ENCODE data around the gene LUM.
"Not testable (repeated sequence)": the region's sequence is repeated elsewhere in the genome, so short reads cannot be mapped to it uniquely, and the experiment has no call there.

Gene LUM

DNA sequence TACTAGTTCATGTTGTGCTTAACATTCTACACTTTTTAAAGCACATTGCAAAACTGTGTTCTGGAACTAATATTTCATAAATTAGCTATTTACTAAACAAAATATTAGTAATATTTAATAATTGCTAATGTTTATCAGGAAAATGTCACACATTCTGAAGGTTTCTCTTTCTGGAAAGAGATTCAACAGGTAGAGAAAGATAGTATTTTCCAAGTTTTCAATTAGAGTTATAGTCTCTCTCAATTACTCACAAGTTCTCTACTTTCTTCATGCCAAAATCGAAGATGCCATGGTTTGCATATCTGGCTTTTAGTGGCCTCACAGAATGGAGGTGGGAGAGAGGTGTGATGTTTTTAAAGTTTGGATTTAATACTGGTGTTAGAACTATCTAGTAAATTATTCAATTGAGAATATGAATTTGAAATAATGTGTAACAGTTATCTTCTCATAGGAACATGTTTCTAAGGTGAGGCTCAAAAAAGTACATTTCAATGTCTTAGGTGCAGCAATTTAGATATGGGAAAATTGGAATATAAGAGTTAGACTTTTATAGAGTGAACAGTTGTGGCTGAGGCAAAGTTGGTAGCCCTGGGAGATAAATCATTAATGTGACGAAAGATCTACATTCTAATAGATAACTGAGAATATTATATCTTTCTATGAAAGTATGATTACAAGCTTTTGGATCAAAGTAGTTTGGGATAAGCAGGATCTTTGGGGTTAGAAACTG lies 1.5 kb downstream of the LUM start:
- no peak for DNase-seq (ENCODE audit: low read depth in 1 of 2, low spot score in 1 of 2)

DNA sequence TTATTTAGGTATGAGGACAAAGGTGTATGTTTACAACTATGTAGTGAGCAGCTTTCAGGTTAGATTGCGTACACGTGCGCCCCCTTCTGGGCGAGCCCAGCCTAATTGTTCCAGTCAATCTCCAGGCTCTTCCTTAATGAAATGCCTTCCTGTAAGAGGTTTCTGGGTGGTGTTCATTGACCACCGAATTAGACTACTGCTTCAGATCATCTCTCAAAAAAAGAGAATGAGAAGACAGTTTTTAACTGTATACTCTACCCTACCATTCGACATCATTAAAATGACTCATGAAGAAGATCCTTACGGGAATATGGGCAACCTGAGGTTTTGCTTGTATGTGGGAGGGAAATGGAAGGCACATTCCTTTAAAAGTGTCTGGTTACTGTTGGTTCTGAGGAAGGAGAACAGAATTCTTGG lies 2.1 kb downstream of the LUM start:
- DNase-seq (ENCODE audit: low read depth in 1 of 2, low spot score in 1 of 2) = no peak

DNA sequence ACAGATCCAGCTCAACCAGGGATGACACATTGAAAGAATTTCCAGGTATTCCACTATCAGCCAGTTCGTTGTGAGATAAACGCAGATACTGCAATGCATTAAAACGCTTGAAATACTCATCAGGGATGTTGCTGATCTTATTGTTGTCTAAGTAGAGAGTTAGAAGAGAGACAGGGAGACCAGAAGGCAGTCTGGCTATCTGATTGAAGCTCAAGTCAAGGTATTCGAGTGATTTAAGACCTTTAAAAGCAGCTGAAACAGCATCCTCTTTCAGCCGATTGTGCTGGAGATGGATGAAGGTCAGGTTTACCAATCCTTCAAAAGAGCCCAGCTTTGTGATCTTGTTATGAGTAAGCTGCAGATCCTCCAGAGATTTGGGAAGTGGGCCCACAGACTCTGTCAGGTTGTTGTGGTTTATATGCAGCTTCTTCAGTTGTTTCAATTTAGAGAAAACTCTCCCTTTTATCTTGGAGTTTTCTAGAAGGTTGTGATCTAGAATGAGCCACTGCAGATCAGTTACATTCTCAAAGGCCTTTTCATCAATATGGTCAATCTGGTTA lies 3.0 kb downstream of the LUM start:
- DNase-seq (ENCODE audit: low read depth in 1 of 2, low spot score in 1 of 2) = no peak

DNA sequence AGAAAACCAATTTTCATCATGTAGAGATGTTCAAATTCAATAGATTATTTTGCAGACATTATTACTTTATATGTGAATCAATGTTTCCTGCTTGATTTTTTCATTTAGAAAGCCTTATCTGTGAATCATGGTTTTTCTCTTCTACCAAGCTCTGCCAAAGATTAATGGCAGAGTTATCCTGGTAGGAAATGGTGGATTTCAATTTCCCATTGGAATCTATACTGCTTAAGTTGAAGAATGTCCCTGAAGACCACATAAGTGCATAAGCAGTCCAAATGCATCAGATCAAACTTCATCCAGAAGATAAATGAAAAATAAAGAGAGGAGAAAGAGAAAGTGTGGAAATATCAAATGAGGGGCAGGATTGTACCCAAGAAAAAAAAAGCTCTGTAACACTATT lies 5.0 kb downstream of the LUM start:
- no peak for DNase-seq (ENCODE audit: low read depth in 1 of 2, low spot score in 1 of 2)

DNA sequence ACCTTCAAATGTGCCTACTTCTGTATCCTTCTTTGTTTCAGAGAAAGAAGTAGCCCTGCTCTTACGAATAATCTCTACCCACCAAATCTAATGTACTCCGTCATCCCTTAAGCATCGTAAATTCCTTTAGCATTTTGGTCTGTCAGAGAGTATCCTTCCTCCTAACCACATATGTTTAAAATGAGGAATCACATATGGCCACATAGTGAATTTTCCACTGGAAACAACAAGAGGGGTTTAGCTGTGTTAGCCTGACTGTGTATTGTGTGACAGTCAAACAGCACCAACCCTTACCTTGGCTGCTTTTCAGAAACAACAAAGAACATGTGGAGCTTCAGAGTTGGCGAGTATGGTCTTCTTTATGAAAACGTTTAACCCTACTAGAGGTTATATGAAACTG lies 5.5 kb downstream of the LUM start:
- DNase-seq (ENCODE audit: low read depth in 1 of 2, low spot score in 1 of 2) = no peak

DNA sequence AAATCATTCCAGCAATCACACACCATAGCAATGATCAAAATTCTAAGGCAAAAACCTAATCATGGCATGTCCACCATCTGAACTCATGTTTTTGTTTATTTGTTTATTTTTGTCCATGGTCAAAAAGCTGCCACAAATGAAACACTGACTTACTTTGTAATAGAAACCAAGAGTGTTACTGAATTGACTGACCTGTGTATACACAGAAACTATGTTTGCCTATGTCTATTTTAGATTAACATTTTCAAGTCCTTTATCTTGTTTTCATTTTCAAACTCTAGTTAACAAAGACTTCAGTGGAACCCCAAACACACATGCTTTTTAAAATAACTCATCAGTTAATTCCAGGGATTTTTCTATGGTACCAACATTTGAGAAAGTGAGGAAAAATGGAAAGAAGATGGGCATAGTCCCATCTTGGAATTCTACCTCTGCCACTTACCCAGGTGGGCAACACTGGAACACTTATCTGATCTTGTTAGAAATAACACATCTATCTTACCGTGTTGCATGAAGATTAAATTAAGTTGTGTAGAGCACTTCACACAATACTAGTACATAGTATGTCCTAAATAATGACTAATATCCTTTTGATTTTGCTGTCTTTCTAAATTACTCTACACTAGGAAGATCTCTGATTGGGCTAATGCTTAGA lies 6.4 kb downstream of the LUM start:
- no peak for DNase-seq (ENCODE audit: low read depth in 1 of 2, low spot score in 1 of 2)

DNA sequence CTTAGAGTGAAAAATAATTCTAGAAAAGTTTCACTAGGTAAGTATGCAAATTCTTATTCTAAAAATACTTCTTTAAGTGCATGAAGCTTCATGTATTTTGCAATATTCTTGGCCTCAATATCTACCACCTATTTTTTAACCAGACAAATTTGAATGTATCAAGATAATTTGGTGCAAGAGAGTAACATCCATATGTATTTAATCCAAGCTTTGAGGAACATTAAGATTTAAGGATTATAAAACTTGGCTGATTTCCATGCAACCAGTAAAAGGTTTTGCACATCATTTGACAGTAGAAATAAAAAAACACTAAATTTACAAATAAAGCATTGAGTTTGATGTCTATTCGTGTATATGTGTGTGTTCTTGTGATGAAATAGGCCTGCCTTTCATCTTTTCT lies 7.7 kb downstream of the LUM start:
- DNase-seq (ENCODE audit: low read depth in 1 of 2, low spot score in 1 of 2) = no peak

DNA sequence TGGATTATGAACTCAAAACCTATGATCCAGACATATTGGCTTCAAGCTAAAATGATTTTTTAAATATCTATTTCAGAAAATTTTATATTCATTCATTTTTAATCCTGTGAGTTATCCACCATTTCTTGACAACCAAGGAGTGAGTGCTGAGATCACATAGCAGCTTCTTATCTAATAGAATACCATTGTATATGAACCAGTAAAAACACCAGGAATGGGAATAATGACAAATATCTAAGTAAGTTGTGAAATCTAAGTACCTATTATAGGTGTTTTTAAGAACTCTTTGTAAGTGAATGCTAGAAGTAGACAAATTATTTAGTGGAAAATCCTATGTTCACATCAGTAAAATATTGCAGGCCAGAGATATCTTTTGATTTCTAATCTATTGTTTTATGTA lies 8.2 kb downstream of the LUM start:
- no peak for DNase-seq (ENCODE audit: low read depth in 1 of 2, low spot score in 1 of 2)

DNA sequence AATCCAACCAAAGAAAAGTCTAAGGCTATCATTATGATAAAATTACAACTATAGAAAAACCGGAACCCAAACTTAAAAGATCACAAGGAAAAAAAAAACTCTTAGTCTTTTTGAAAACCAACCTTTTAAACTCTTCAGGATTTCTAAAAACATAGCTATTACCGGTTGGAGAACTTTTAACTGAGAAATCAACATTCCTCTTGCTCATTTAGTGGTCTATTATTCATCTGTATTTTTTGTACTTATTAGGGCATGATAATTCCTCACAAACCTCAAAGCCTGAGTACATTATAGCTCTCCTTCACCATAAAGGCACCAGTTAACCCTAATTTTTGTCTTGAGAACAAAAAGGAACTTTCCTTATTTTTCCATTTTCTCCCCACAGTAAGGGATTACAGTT lies 10.4 kb downstream of the LUM start:
- no peak for DNase-seq (ENCODE audit: low read depth in 1 of 2, low spot score in 1 of 2)

DNA sequence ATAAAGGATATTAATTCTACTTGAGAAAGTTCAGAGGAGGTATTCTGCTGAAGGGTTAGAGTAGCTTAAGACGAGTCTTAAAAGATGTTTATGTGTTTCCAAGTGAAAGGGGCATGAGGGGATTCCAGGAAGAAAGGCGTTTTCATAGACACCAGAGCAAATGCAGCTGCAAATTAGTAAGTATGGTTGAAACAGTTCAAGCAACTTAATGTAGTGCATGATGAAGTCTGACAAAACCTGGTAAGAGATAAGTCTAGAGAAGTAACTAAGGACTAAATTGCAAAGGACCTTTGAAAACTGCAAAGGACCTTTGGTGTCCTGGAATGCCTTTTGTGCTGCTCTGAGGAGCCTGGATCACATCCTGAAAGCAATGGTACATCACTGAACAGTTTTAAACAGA lies 11.5 kb downstream of the LUM start:
- no peak for DNase-seq (ENCODE audit: low read depth in 1 of 2, low spot score in 1 of 2)

DNA sequence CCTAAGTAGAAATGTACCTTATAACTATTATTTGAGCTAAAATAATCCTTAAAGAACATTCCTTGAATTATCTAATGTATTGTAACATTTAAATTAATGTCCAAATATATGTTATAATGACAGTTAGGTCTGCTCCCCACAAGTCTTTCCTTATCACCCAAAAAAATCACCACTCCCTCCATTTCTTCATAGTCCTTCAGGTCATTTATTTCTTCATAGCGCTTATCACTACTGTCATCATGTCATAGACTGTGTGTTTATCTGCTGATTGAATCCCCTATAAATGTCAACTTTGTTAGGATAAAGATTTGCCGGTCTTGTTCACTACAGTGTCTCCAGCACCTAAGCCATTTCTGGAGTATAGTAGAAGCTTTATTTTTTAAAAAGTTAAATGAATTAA lies 12.0 kb downstream of the LUM start:
- no peak for DNase-seq (ENCODE audit: low read depth in 1 of 2, low spot score in 1 of 2)

DNA sequence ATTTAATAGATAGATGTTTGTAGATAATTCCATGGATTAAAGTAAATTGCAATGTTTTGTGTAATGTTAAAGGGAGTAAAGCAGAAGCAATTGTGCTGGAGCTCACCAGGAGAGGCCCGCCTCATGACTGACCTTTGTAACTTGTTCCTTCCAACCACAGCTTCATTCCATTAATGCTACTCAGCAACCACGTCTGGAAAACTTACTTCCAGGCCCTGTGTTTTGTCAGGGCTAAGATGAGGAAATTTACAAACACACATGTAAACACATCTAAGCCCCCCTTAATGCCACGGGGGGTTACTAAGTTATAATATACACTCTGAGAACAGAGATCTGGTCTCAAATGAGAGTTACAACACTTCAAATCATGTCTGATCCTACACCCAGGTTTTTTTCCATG lies 12.4 kb downstream of the LUM start:
- no peak for DNase-seq (ENCODE audit: low read depth in 1 of 2, low spot score in 1 of 2)

DNA sequence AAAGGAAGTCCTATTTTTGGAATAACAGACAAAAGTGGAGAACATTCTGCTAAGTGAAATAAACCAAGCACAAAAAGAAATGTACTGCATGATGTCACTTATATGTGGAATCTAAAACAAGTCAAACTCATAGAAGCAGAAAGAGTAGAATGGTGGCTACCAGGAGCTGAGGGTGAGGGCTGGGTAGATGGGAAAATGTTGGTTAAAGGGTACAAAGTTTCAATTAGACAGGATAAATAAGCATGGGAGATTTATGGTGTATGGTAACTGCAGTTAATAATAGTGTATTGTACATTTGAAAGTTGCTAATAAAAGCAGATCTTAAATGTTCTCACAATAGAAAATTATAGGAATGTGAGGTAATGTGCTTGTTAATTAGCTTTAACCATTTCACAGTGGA lies 12.8 kb downstream of the LUM start:
- no peak for DNase-seq (ENCODE audit: low read depth in 1 of 2, low spot score in 1 of 2)

DNA sequence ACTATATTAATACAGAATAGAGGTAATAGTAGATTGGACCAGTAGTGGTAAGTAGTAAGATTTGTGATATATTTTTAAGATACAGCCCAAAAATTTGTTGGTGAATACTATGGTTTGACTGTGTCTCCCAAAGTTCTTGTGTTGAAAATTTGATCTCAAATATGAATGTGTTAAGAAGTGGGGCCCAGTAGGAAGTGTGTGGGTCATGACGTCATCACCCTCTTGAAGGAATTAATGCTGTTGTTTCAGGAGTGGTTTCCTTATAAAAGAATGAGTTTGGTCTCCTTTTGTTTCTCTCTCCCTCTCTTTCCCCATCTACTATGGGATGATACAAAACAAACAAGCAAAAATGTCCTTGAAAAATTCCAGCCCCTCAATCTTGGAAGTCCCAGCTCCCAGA lies 16.3 kb downstream of the LUM start:
- DNase-seq (ENCODE audit: low read depth in 1 of 2, low spot score in 1 of 2) = no peak

DNA sequence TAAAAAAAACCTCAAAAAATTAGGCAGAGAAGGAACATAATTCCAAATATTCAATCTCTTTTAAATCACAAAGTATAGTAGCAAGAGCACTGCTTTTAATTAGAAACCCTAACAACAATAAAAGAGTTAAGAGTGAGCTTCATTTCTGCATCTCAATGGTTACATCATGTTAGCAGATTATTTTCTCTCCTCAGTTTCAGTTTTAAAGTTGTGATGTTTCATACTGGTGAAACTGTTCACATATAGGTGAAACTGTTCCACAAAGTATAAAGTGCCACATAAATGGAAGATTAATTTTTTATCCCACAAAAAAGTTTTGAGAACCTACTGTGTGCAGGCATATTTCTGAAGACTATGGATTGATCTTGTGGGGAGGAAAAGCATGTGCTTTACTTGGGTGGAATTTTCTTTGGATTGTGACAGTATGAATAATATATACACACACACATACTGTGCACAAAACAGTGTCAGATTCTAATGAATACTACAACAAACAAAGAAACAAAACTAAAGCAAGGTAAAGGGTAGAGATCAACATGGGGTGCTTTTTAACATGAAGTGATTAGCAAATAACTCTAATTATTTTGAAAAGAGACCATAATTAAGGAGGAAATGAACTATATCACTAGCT lies 17.1 kb downstream of the LUM start:
- no peak for DNase-seq (ENCODE audit: low read depth in 1 of 2, low spot score in 1 of 2)

DNA sequence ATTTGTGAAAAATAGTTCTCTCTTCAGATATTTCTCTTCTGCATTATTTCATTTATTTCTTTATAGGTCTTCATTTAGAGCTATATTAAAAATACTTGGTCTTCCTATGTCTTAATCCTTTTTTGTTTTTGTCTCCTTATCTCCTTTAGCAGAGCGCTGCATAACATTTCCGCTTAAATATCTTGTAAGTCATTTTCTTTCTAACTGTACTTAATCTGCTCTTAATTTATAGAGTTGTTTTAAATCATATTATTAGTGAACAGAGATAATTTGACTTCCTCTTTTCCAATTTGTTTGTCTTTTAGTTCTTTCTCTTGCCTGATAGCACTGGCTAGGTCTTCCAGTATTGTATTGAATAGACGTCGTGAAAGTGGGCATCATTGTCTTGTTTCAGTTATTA lies 18.0 kb downstream of the LUM start:
- no peak for DNase-seq (ENCODE audit: low read depth in 1 of 2, low spot score in 1 of 2)

DNA sequence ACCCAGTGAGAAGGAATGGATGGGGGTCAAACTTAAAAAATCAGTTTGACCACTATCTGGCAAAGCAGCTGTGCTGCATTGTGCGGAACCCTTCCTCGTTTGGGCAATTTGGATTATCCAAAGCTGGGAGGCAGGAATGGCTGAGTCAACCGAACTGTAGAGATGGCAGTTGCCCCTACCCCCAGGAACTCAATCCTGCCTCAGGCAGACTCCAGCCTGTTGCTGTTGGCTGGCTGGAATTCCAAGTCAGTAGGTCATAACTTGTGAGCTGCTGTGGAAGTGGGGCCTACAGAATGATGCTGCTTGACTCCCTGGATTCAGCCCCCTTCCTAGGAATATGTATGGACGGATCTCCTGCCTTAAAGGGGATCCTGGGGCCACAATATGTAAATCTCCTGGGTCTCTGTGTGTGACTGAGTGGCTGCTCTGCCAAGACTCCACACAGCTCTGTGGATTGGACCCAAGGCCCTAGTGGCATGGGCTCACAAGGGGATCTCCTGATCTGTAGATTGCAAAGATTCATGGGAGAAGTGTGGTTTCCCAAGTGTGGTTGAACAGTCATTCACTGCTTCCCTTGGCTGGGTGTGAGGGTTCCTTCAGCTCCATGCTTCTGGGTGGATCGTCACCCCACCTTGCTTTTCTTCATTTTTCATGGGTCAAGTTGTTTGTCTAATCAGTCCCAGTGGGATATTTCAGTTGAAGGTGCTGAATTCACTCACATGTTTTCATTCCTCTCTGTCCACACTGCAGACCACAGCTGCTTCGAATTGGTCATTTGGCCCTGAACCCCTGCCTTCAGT lies 19.2 kb downstream of the LUM start:
- no peak for DNase-seq (ENCODE audit: low read depth in 1 of 2, low spot score in 1 of 2)

DNA sequence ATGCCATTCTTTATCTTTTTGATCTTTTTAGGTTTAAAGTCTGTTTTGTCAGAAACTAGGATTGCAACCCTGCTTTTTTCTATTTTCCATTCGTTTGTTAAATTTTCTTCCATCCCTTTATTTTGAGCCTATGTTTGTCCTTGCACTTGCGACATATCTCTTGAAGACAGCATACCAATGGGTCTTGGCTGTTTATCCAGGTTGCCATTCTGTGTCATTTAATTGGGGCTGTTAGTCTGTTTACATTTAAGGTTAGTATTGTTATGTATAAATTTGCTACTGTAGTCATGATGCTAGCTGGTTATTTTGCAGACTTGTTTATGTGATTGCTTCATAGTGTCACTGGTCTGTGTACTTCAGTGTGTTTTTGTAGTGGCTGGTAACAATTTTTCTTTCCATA lies 21.3 kb downstream of the LUM start:
- DNase-seq (ENCODE audit: low read depth in 1 of 2, low spot score in 1 of 2) = not testable (repeated sequence)

DNA sequence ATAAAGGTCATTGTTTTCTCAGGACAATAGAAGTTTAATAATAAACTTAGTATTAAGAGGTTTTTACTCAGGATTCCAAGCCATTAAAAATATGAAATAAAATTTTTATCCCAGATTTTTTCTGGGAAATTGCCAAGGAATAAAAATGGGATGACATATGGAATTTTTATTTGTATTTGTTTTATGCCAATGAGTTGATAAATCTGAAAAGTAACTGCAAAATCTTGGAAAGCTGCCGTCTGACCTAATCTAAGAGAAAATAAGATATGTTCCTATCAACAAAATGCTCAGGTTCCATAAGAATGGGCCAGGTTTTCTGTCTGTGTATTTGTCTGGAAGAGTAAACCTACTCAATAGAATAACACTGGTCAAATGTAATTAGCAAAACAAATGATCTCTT lies 31.3 kb downstream of the LUM start:
- no peak for DNase-seq (ENCODE audit: low read depth in 1 of 2, low spot score in 1 of 2)

DNA sequence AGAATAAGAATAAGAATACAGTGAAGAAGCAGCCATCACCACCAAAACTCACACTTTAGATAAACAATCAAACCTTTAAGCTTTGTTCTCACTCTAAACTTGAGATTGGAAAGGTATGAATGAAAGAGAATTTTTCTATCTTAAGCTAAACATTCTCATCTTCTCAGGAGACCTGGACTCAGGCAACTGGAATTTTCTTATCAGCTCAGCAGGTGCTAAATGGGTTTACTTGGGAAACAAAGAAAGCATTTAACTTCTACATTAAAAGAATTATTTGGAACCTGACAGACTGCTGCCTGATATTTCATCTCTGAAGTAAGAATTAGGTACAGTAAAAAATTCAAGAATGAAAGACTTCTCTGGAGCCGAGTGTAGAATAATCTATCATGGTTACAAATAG lies 32.8 kb downstream of the LUM start:
- DNase-seq (ENCODE audit: low read depth in 1 of 2, low spot score in 1 of 2) = no peak

DNA sequence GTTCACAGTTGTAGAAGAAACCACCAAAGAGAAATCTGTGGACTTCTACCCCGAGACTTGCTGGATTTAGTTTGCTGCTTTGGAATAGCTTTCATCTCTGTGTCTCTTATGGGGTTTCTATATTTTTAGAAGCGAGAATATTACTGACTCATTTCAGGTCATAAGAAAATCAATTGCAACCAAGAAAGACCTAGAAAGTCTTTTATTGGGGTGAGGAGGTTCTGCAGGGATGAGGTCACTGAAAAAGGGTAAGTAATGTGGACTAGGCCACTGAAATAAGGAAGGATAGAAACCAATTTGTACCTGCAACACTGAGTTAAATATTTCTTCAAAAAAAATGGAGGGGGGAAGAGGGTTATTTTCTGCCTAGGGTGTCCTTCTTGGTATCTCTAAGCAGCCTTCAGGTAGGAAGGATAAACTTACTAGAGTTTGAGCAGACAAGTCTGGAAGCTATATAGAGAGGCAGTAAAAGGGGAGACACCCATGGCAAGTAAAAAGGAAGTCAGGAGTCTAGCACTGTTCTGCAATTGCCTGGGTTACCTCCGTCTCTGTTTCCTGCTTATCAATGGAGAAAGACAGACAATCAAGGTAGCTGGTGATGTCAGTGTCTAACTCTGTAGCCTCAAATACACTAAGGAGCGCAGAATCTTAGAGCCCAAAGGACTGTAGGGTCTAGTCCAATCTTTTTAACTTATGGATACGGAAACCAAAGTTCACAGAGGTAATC lies 33.9 kb downstream of the LUM start:
- DNase-seq (ENCODE audit: low read depth in 1 of 2, low spot score in 1 of 2) = no peak

Measured in activated T-helper 1 cell treated with anti-CD3 and anti-CD28 coated beads, Interleukin-2, amount 50 U/mL, for 16 hours (primary cell).